Left ventricle myocardium inferior (tissue), 1 donor: ENCODE data around the gene SQSTM1. TPM values are rescaled to one million over a fixed set of nuclear protein-coding genes. Genes with fewer than 3 reads are reported as not detected.
A peak's percentile ranks its signal among the peaks of the same experiment; 100 is the strongest.

ENCODE experiments used
- DNase-seq: peaks from one replicate; pipeline ENCODE4 v3.0.0-alpha.2; 2020
- H3K27ac ChIP-seq: fragments of 200-600 bp; replicated peaks from 2 replicates; pipeline ENCODE4 v1.8.0; 2021
- H3K27me3 ChIP-seq: fragments of 200-600 bp; 2 replicates; pipeline ENCODE4 v1.8.0; 2021; ENCODE audit warnings: low read depth
- H3K36me3 ChIP-seq: fragments of 200-600 bp; 2 replicates; pipeline ENCODE4 v1.8.0; 2021
- H3K4me1 ChIP-seq: fragments of 200-600 bp; 2 replicates; pipeline ENCODE4 v1.8.0; 2021
- H3K4me3 ChIP-seq: fragments of 200-600 bp; 2 replicates; pipeline ENCODE4 v1.8.0; 2021; ENCODE audit warnings: mild to moderate bottlenecking, moderate library complexity
- H3K9me3 ChIP-seq: fragments of 200-600 bp; replicated peaks from 2 replicates; pipeline ENCODE4 v1.8.0; 2021
- intact Hi-C: fragments of 100-400 bp; cut with micrococcal nuclease; formaldehyde crosslinking; loops from one replicate; pipeline ENCODE4 v1.11.0; 2022
- total RNA-seq: library from RNA; stranded (reverse); fragmentation: NEBNext Ultra II Directional; extraction: Animal tissue kit (Norgen Biotek cat#: 25700); gene quantifications from one replicate; pipeline ENCODE4 v1.2.1, GENCODE V29; 2021
- TF ChIP-seq, protein P1 (sequence below): fragments of 200-600 bp; IDR thresholded peaks from 2 replicates; pipeline ENCODE4 v1.8.0; 2021; ENCODE audit warnings: antibody characterized with exemption, mild to moderate bottlenecking, borderline replicate concordance
- donor health status: DM: no; HTN: yes; CAD: no; lungs with severe emphysema.

Gene SQSTM1
- total RNA-seq, 1 donor from 2014 or later = 438 TPM

DNA sequence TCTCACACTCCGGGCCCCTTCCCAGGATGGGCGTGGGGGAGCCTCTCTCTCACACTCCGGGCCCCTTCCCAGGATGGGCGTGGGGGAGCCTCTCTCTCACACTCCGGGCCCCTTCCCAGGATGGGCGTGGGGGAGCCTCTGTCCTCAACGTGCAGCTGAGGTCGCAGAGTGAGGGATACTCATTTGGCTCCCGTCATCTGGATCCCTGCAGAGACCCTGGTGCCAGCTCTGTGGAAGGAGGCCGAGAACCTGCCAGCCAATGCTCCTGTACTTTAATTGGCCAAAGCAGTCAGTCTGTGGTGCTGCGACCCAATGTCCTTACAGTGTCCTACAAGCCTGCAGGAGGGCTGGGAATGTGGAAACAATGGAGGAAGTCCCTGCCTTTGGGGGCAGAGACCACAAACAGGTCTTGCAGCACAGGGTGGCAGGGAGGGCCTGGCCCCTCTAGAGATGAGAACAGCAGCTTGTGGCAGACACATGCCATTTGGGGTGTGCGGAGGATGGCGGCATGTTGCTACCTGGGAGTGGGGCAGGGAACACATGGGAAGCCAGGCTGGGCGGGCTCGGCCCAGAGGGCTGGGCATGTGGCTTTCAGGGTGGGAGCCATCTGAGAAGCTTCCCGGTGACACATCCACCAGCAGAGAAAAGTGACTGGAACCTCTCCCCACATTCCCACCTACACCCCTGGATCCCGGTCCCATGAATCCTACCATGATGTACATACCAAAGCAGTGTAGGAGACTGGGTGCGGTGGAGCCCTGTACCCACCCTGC lies 51.5 kb downstream of the SQSTM1 start:
- TF ChIP-seq, protein P1, sequence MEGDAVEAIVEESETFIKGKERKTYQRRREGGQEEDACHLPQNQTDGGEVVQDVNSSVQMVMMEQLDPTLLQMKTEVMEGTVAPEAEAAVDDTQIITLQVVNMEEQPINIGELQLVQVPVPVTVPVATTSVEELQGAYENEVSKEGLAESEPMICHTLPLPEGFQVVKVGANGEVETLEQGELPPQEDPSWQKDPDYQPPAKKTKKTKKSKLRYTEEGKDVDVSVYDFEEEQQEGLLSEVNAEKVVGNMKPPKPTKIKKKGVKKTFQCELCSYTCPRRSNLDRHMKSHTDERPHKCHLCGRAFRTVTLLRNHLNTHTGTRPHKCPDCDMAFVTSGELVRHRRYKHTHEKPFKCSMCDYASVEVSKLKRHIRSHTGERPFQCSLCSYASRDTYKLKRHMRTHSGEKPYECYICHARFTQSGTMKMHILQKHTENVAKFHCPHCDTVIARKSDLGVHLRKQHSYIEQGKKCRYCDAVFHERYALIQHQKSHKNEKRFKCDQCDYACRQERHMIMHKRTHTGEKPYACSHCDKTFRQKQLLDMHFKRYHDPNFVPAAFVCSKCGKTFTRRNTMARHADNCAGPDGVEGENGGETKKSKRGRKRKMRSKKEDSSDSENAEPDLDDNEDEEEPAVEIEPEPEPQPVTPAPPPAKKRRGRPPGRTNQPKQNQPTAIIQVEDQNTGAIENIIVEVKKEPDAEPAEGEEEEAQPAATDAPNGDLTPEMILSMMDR = no peak
- no peak for DNase-seq
- intact Hi-C loops = no loop called here
- H3K4me1 ChIP-seq = peaks cover 36% of the 10 kb centered on the region
- no peaks in the 10 kb centered on the region for H3K9me3 ChIP-seq
- H3K27me3 ChIP-seq = no peaks in the 10 kb centered on the region
- H3K27ac ChIP-seq = peak overlapping the region; percentile 77
- no peak overlapping the region for H3K4me3 ChIP-seq
- peaks cover 61% of the 10 kb centered on the region for H3K36me3 ChIP-seq

DNA sequence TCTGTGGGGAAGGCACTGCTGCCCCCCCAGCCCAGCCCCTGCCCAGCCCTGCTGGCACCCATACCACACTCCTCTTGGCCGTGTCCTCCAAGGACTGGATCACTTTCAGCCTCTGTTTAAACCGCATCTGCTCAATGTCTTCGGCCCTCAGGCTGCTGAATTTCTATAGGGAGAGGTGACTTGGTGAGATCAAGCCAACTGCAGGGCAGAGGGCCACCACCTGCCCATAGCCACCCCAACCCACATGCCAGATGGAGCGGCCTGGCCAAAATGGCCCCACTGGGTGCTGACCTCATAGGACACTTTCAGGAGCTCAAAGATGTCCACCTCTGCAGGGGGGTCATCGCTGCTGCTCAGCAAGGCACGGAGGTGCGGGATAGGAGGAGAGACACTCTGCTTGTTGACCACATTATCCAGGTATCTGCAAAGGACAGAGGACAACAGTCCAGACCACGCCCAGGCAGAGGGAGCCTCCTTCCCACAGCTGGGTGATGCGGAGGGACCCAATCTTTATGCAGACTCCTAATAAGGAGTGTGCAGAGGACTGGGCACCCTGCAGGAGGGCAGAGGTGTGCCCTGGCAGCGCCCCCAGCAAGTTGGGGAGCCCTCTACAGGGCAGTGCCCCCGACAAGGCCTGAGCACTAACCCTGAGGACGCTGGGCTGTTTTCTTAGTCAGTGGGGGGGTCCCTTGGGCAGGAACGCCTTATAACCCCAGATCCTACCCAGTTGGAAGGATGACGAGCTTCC lies 52.3 kb downstream of the SQSTM1 start:
- peaks cover 36% of the 10 kb centered on the region for H3K4me1 ChIP-seq
- no peaks in the 10 kb centered on the region for H3K27me3 ChIP-seq
- no peaks in the 10 kb centered on the region for H3K9me3 ChIP-seq
- H3K36me3 ChIP-seq = peaks cover 62% of the 10 kb centered on the region
- no peak for DNase-seq
- TF ChIP-seq, protein P1 = no peak
- H3K27ac ChIP-seq = peak overlapping the region; percentile 77
- H3K4me3 ChIP-seq = no peak overlapping the region
- intact Hi-C loops = no loop called here

DNA sequence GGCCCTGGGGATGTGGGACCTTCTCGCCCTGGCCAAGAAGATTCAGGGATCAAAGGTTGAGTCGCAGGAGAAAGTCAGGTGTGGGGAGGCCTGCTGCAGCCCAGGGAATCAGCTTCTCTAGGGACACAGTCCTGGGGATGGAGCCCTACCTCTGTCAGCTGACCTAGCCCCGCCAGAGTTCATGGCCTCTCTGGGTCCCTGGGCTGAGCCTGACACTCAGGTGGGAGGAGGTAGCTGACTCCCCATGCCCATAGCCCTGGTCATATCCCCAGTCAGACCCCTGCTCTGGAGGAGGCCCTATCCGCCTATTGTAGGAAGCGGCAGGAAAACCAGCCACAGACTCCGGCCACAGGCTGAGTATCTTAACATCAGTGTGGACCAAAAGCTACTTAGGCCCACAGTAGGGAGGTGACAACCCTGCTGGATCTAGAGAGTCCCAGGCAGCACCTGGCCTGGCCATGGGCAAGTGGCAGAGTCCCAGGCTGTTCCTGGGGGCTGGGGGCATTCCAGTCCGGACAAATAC lies 52.9 kb downstream of the SQSTM1 start:
- Histone ChIP-seq H3K4me3 (no peak overlapping the region), H3K27ac (peak overlapping the region; percentile 77), H3K27me3 (no peaks in the 10 kb centered on the region), H3K4me1 (peaks cover 36% of the 10 kb centered on the region), H3K36me3 (peaks cover 69% of the 10 kb centered on the region), H3K9me3 (no peaks in the 10 kb centered on the region)
- intact Hi-C loops = no loop called here
- DNase-seq = no peak
- TF ChIP-seq, protein P1 = no peak

DNA sequence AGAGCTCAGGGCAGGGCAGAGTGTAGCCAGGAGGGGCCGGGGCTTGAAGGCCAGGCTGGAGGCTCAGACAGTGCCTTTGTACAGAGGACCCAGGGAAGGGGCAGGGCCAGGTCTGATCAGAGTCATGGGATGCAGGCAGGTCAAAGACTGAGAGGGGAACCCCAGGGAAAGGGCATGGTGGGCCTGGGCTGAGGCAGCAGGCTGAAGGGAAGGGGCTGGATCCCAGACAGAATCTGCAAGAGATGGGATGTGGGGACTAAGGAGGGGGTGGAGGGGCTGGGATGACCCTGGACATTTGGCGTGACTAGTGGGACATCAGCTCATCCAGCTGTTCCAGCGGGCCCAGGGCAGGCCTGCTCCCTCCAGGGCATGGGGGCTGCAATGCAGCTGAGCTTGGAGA lies 53.4 kb downstream of the SQSTM1 start:
- H3K4me1 ChIP-seq = peaks cover 36% of the 10 kb centered on the region
- DNase-seq = no peak
- intact Hi-C loops = no loop called here
- no peaks in the 10 kb centered on the region for H3K27me3 ChIP-seq
- H3K4me3 ChIP-seq = no peak overlapping the region
- TF ChIP-seq, protein P1 = no peak
- peak overlapping the region; percentile 77 for H3K27ac ChIP-seq
- no peaks in the 10 kb centered on the region for H3K9me3 ChIP-seq
- H3K36me3 ChIP-seq = peaks cover 74% of the 10 kb centered on the region

DNA sequence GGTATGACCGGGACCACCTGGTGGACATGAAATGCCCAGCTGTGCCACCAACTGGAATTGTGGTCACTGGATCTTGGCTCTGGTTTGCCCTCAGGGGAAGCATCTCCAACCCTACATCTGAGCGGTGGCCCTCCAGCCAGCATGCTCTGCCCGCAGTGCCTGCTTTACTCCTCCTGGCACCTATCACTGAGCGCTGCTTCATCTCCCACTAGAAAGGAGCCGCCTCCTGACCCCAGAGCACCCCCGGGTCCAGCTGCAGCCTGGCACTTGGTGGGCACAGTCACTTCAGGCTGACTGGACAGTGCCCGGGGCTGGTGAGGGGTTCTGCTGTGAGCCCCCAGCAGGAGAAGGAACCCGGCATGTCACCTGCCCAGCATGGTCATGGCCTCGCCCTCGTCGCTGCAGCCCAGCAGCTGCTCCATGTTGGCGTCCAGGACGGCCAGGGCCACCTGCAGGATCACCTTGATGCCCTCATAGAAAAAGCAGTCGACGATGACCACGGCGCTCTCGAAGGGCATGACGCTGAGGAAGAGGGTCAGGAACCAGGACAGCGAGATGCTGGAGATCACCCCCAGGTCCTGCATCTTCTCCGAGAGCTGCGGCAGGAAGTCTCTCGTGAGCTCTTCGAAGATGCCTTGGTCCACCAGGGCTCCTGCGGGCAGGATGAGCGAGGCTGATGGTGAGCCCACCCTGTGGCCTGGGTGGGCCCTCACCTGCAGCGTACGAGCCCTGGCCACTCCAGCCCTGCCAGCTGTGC lies 54.0 kb downstream of the SQSTM1 start:
- Histone ChIP-seq H3K36me3 (peaks cover 77% of the 10 kb centered on the region), H3K9me3 (no peaks in the 10 kb centered on the region), H3K27me3 (no peaks in the 10 kb centered on the region), H3K4me3 (no peak overlapping the region), H3K27ac (no peak overlapping the region), H3K4me1 (peaks cover 33% of the 10 kb centered on the region)
- TF ChIP-seq, protein P1 = no peak
- intact Hi-C loops = no loop called here
- DNase-seq = no peak
